ENCODE data around the gene ZNF506.
"Not testable (repeated sequence)": the region's sequence is repeated elsewhere in the genome, so short reads cannot be mapped to it uniquely, and the experiment has no call there.

Gene ZNF506

DNA sequence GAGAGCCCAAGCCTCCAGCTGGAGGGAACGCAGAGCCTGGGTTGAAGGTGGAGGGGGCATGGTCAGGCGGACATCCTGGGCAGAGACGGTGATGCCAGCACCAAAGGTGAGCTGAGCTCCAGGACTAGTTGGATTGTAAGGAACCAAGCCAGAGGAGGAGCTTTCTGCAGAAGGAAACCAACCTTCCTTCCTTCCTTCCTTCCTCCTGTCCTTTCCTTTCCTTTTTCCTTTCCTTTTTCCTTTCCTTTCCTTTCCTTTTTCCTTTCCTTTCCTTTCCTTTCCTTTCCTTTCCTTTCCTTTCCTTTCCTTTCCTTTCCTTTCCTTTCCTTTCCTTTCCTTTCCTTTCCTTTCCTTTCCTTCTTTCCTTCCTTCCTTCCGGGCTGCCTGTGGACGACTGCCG lies 77.6 kb downstream of the ZNF506 start:
- not testable (repeated sequence) for DNase-seq

- DNase-seq = no peak
Measured at GRCh38 chr19:19743176-19743575, 78.4 kb downstream of the ZNF506 start.

DNA sequence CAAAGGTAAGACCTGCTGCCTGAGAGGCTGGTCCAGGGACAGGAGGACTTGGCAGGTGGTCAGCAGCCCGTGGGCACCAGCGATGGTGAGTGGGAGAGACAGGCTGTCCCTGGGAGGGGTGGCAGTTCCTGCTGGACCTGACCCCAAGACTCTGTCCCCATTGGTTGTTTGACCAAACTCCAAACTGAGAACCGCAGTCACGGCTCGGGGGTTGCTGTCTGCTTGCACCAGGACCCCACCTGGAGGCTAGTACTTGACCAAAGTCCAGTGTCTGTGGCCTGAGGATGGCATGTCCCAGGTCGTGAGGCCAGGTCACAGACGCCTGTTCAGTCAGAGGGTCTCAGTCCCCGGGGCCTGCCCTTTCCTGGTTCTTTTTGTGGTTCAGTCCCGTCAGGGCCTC lies 78.8 kb downstream of the ZNF506 start:
- DNase-seq = no peak

Measured in NCI-H510A treated with DMSO at 0.1 percent for 48 hours (cell line).